ENCODE measurements around the gene WDR64.
"Not testable (repeated sequence)": the region's sequence is repeated elsewhere in the genome, so short reads cannot be mapped to it uniquely, and the experiment has no call there.

The WDR64 gene

GRCh38 chr1:241749041-241749944, 97.2 kb downstream of the WDR64 start:
- no peak for DNase-seq

DNA sequence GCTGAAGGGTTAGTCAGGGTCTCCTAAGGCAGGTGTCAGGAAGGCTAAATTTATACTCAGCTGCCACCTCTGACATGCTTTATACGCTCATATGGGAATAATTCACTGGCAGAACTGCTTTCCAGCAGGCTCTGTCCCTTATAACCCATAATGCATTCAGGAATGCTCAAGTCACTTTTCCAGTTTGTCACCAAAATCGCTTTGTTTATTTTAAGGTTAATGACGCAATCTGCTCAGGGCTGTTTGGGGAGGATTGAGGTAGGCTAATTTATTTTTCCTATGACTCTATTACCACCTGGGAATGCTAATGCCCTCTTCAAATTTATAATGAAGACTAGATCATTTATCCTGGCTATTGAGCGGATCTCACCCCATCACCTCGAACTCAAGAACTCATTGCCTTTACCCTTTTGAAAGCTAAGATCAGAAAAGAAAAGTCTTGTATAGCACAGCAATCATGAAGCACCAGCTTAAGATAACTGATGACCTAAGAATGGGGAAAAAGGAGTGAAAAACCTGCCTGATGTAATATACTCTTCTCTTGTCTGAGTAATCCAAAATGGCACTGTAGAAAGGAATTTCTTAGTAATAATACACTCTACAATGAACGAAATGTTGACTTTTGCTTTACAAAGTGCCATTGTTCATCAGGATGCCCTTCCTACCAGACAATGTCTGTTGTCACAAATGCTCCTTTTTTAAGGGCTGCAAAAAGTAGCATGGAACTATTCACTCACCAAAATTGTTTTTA, 98.0 kb downstream of the WDR64 start:
- no peak for DNase-seq

DNA sequence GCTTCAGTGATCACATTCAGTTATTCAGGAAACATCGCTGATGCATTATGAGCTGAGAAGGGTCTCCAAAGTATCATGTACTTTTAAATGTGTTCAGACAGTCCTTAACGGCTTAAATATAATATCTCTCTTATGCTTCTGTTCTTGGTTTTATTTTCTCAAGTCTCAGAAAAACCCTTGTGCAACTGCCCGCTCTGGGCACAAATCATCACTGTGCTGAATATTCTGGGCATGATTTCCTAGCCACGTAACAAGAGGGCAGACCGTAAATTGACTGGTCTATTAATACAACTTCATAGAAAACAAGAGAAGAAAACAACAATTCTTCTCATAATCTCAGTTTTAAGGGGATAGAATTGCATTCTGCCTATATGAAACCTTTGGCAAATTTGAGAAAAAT, 99.4 kb downstream of the WDR64 start:
- DNase-seq: no peak

- DNase-seq: no peak
Observed at GRCh38 chr1:241762713-241763339, 110.7 kb downstream of the WDR64 start.

GRCh38 chr1:241765390-241765789, 113.3 kb downstream of the WDR64 start:
- DNase-seq: no peak

- DNase-seq: no peak
Observed at GRCh38 chr1:241767737-241768136, 115.7 kb downstream of the WDR64 start.

- DNase-seq: no peak
Observed at GRCh38 chr1:241770115-241770514, 118.0 kb downstream of the WDR64 start.

DNA sequence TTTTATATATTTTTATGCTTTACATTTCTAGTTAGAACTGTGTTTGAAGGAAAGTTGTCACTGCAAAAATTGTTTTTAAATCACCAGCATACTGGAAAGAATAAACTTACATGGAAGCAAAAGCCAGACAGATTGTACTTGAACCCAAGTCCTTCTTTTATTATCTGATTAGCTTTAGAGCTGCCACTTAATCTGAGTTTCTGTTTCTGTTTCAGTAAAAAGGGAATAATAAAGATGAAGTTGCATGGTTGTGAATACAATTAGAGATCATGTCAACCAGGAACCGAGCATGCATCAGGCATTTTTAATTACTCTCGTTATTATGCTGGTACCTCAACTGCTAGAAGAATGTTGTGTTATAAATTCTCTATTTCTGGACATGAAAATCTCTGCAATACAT, 119.0 kb downstream of the WDR64 start:
- no peak for DNase-seq

GRCh38 chr1:241772932-241773500, 120.9 kb downstream of the WDR64 start:
- no peak for DNase-seq

GRCh38 chr1:241773991-241774390, 121.9 kb downstream of the WDR64 start:
- no peak for DNase-seq

GRCh38 chr1:241775021-241775420, 122.9 kb downstream of the WDR64 start:
- DNase-seq: no peak

- DNase-seq: no peak
Observed at GRCh38 chr1:241776911-241777310, 124.8 kb downstream of the WDR64 start.

GRCh38 chr1:241778117-241778516, 126.0 kb downstream of the WDR64 start:
- DNase-seq: no peak

- DNase-seq: no peak
Observed at GRCh38 chr1:241779897-241780296, 127.8 kb downstream of the WDR64 start.

DNA sequence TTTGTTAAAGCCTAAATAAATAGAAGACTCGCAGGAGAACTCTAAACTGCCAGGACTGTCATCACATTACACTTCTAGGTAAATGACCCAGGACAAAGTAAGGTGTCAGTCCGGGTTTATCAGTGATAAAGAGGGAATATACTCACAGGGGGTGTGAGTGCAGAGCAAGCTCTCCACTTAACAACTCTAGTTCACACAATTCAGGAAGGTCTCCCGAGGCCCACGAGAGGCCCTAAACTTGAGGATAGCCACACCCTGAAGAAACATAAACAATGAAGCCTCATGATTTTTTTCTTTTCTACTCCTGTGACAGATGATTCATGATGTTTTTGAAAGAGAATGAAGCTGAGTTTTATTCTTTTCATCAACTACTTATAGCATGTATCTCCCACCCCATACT, 130.3 kb downstream of the WDR64 start:
- no peak for DNase-seq

- no peak for DNase-seq
Observed at GRCh38 chr1:241787691-241788090, 135.6 kb downstream of the WDR64 start.

DNA sequence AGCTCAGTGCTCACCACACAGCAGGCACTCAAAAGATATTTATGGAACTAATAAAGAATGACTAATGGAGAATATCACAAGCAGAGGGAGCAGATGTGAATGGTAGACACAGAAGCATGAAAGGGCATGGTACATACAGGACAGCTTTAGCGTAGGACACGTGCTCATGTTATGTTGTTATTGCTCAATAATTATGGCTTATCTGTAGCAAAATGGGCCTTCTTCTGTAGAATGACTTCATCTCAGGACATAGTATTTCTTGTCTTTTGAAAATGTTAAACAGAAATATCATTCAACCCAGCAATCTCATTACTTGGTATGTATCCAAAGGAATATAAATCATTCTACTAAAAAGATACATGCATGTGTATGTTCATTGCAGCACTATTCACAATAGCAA, 137.0 kb downstream of the WDR64 start:
- DNase-seq: no peak

- DNase-seq: no peak
Observed at GRCh38 chr1:241799416-241799815, 147.3 kb downstream of the WDR64 start.

GRCh38 chr1:241800640-241801039, 148.6 kb downstream of the WDR64 start:
- DNase-seq: no peak

DNA sequence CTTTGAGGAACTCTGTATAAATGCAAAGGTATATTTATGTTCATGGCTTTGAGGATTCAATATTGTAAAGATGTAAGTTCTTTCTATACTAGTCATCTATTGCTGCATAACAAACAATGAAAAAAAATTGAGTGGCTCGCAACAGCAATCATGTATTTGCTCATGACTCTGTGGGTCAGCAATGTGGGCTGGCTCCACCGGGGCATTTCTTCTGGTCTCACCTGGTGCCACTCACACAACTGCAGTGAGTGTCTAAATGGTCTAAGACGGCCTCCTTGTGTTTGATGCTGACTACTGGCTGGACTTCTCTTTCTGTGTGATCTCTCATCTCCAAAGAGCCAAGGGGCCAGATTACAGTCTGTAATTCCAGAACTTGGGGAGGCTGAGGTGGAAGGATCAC, 150.8 kb downstream of the WDR64 start:
- no peak for DNase-seq

GRCh38 chr1:241804706-241805105, 152.6 kb downstream of the WDR64 start:
- not testable (repeated sequence) for DNase-seq

GRCh38 chr1:241808265-241808664, 156.2 kb downstream of the WDR64 start:
- DNase-seq: no peak

DNA sequence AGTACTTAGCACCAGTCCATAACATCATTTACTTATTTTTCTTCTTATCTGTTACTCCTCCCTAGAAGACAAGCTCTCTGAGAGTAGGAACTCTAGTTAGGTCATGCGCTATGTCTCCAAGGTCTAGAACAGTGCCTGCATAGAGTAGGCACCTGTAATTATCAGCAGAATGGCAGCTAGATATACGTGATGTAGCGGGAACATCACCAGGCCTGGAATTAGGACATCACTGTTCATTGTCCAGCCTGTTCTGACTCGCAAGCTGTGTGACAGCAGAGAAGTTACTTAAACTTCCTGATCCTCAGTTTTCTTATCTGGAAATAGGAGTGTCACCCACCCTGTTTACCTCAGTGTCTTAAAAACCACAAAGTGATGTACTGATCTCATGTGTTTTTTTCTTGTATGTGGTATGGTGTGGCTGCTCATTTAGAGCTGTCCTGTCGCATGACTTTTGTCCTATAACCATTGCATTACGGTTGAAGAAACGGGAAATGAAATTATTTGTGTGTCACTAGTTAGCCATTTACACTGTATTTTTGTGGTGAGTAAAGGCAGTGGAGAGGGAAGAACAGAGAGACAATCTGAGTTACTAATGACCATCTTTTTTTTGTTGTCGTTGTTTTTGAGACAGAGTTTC, 158.8 kb downstream of the WDR64 start:
- DNase-seq: peak in 1 of 2 donors; percentile 2
